GM21526 (cell line): ENCODE data around the gene ITPRID1.
"Not testable (repeated sequence)": the region's sequence is repeated elsewhere in the genome, so short reads cannot be mapped to it uniquely, and the experiment has no call there.

Experiments
- ATAC-seq: cut with Tn5 transposase; IDR thresholded peaks from one replicate; pipeline ENCODE4 v1.9.1; 2021; ENCODE audit warnings: moderate library complexity; ENCODE audit not compliant: unreplicated experiment, low FRiP score

ITPRID1 gene

DNA sequence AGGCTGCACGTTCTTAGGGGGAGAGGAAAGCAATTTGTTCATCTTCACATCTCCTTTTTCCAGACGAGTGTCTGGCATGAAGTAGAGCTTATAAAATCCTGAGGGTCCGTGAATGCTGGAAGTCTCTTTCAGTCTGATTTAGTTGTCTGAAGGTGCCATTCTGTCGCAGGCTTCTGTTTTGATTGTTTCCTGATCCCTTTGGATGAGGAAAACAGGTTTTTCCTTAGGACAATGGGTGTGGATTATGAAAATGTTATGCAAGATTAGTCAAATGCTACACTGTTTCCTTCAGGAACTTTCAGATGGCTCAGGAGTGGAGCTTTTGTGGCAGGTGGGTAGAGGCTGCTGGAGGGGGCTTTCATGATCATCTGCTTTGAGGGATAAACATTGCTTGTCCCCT is at the start of gene ITPRID1:
TSS of gene ITPRID1 (plus strand) at position 301 of the 400 bp plus-strand sequence. CDS start 38,935 bp downstream, outside the sequence.
- ATAC-seq: no peak

DNA sequence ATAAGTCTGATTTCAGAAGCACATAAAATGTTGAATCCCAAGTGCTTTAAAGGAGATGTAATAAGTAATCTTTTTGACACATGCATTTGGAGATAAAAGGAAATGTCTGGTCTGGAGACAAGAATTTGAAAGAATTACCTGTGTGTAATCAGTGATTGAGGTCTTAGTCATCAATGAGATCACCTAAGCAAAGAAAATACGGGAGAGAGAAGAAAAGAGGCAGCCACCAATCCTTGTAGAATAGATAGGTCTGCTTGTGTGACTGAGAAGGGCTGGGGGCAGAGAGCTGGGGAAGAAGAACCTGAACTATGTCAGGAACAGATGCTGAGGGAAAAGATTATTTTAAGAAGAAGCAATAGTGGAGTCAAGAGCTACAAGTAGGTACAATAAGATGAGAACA is 49.3 kb upstream of the ITPRID1 start:
- ATAC-seq: no peak

DNA sequence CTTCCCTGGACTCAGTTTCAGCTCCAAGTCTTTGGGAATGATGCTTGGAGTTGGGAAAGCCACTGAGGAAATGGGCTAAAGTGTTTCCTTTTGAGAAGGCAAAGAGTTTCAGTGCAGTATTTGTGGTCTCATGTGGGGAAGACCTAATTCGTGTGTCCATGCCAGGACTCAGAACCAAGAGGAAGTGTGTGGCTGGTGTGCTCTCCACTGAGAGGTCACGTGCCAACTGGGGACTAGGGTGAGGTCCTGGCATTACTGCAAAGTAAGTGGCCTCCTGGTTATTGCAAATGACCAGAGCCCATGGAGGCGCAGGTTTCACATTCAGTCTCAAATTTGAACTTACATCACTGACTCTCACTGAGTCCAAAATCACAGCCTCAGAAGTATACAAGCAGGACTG is 48.6 kb upstream of the ITPRID1 start:
- ATAC-seq: no peak

DNA sequence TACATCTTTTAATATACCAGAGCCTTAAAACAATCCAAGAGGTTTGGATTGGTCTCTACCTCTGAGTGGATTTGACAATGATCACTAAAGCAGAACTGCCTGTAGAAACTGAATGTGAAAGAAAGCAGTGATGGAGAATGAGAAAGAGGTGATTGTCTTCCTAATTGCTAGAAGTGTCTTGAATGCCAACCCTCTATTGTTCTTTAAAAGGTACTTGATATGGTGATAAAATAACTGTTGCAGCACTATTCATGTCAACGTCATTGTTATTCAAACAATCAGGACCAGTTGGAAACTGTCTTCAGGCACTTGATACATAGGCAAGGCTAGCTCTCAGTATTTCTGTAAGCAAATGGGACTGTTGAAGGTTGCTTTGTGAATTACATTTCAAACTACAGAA is 47.9 kb upstream of the ITPRID1 start:
- no peak for ATAC-seq

DNA sequence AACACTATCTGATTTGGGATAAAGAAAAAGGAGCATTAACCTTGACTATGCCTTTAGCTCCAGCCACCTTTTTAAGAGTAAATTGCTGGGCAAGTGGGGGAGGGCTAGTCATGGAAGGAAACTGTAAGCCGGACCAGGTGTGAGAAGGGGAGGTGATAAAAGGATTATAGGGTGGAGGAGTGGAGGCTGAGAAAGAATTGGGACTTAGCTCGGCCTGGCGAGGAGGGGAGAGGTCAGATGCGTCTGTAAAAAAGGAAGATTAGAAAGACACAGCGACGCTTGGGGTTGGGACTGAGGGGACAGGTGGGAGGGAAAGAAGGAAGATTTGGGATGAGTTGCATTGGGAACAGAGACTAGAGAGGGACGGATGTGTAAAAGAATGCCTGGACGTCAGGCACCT is 43.0 kb upstream of the ITPRID1 start:
- ATAC-seq: not testable (repeated sequence)

DNA sequence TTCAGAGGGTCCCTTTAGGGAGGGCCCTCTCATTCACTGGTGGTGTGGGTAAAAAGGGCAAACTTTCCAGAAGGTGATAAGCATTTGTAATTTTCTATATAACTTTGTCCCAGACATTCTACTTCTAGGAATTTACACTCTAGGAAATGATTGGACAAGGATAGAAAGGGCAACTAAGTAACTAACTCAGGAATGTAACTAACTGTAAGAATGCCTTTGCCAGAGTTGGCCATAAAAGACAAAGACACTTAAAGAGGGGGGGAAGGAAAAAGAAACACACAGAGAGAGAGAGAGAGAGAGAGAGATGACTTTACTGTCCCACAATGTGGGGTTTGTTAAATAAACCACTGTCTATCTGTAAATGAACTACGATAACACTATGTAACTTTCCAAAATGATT is 38.5 kb upstream of the ITPRID1 start:
- no peak for ATAC-seq

DNA sequence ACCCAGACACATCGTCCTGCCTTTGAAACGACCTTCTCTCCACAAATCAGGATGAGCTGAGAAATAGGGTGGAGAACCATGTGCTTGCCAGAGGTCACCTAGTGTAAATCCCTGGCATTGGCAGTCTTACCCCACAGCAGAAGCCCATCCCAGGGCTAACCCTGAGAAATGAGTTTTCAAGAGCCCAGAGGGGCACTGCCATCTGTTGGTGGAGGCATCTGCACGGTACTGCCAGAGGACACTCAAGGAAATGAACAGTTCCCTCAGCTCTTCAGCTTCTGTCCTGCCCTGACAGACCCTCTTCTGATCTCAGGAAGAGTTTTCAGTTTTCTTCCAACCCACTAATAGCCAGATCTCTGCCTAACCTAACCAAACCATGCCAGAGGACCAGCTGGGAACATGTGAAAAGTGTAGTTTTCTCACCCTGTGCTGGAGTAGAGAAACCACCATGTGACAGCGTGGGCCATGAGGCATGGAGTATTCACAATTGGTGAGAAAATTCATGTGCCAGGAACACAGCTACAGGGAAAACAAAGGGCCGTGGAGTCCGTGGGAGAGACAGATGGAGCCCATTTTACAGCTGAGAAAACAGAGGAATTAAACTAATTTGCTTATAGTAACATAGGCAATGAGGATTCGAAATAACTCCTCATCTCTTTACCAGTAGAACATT is 37.7 kb upstream of the ITPRID1 start:
- ATAC-seq: no peak

DNA sequence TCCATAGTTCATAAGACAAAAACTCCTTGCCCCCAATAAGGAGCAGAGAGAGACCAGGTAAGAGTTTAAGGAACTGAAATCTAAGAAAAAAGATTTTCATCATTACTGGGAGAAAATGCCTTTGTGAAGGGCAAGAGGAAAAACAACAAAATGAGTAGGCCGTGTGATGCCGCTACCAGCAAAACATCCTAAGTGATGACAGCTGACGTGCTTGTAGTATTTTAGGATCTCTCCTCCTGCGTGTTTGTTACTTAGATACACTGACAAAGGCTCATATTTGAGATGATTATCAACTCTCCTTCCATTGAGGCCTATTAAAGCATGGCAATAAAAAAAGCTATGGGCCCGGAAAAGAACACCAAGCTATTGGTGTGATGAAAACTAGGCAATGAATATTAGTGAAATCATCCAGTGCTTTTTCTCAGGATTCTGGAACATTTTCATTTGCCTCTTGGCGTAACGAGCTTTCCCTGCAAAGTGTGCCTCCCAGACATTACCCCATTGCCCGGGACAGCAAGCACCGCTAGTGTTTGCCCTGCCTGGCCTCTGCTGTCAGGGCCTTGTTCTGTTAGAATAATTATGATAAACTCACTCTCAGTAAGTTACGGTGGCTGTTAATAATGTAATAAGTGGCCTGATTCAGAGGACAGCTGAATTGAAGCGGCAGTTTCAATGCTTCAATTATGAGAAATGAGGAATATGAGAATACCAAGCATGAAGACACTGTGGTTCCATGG is 36.8 kb upstream of the ITPRID1 start:
- ATAC-seq: no peak

DNA sequence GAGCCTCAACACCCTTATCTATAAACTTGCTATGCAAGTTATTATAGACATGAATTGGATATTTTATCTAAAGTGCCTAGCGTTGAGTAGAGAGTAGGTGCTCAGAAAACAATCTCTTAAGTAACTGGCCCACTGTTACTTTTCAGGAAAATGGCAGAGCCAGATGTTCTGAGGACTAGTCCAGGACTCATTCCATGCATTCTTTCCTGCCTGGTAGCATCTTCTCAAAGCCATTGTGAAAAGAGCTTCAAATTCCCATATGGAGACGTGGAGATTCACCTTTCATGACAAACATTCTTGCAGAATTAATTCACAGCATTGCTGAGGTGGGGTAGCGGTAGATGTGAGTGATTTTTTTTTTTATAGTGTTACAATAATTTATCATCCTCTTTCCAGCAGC is 35.9 kb upstream of the ITPRID1 start:
- ATAC-seq: no peak

DNA sequence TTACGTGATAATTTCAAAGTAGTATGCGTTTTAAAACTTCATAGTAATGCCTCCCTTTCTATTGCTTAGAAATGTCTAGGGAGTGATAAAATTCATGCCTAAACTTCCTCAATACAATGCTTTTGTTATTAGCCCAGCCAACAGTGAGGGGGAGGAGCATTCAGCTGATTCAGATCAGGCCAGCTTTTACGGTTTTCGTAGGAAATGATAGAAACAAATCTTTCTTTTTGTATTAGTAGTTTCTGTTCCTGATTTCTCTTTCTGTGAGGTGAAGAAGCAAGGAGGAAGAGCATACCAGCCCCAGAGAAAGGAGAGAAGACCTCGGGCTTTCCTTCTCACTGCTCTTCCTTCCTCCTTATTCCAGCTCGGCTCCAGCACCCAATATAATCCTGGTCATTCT is 35.2 kb upstream of the ITPRID1 start:
- peak; percentile 92 for ATAC-seq

DNA sequence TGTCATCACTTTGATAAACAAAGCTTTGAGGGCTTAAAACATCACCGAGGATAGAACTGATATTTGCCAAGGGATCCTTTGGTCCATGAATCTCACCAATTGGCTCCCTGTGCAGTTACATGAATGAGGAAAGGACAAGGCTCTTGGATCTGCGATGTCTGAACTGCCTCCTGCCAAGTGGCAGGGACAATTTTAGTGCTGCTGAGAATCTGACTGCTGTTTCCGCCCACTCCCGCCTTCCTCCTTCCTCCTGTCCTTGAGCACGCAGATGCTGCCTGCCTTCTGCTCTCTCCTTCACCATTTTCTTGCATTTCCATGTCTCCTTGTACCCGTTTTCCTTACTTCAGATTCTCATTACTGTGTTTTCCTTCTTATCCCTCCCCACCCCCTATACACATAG is 26.8 kb upstream of the ITPRID1 start:
- ATAC-seq: no peak

DNA sequence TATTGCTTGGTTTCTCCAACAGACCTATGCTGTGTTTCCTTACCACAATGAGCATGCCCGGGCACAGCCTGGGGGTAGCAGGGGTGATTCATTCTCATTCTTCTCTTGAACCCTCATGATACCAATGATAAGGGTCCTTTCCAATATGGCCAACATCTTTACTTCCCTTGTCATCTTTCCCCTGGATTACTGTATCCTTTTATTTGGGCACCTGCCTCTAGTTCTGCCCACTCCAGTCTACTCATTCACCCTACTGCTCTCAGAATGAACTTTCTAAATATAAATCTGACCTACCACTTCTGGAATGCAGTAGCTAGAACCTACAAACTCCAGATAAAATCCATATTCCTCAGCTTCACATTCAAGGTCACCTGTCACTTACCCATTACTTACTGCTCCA is 26.4 kb upstream of the ITPRID1 start:
- ATAC-seq: no peak

DNA sequence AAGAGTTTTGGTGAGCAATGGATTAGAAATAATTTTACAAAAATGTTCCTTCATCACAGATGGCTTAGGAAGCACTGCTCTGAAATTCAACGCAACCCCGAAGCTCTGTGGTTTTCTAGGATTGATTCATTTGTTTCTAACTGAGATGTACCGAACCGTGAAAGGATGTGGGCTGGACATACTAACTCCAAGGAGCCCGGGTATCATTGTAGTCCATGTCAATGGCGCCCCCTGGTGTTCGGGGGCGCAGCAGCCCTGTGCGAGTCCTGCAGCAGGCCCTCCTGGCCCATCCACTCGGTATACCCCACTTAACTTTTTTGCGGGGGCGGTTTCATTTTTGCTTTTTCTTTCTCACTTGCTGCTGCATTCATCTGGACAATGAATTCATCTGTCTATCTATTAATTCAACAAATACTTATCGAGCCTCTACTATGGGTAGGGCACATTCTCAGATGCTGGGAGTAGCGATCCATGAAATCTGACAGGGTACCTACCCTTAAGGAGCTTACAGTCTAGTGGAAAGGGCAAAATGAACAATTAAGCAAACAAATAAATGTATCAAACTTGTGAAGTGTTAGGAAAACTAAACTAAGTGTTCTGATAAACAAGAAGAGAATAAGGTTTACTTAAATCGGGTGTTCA is 25.2 kb upstream of the ITPRID1 start:
- peak; percentile 98 for ATAC-seq

DNA sequence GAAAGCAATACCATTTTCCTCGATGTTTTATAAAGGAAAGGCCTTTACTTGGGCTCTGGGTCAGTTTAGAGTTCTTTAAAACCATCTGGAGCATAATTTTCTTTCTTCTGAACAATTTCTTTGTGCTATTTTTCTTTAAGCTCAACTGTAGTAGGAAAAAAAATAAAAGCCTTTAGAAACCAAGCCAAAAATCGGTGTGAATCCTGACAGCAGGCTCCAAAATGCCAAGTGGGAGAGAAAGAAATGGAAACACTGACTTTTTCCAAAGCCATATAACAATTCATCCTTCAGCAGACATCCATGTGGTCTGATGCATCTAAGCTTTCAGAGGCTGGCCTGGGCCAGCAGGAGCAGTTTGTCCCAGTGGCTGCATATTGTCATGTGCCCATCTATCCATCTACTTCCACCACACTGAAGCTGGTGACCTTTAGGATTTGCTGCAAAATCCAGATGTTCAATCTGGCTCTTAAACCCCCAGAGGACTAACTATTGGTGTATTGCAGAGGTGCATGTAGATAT is 23.0 kb upstream of the ITPRID1 start:
- no peak for ATAC-seq

DNA sequence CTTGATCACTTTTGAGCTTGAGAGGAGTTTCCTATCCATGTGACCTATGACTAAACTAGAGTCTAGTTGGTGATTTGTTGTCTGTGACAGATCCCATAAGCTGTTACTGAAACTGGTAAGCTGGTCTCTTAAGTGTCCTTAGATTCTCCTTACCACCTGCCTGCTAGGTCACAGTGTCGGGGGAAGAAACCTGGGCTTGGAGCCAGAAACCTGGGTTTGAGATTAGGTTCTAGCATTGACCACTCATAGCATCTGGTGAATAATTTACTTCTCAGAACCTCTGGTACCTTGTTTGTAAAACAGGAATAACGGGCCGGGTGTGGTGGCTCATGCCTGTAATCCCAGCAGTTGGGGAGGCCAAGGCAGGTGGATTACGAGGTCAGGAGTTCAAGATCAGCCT is 21.8 kb upstream of the ITPRID1 start:
- ATAC-seq: no peak

DNA sequence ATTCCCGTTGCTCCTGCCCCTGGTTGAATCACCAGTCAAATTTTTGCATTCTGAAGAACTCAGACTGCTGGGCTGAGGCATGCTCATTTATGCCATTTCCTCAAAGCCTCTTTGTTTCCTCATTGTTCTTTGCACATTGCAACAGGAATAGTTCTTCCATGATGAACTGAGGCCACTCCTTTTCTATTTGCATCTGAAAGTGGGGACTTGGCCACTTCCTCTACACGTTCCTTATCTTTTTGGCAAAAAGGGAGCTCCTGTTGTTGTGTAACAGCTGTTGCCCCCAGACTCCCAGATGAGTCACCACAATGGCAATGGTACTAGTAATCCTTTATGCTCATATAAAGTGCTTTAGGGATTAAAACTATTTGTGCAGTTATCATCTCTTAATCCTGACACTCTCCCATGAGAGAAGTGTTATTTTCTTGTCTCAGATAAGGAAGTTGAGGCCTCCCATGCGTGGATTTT is 20.1 kb upstream of the ITPRID1 start:
- no peak for ATAC-seq

DNA sequence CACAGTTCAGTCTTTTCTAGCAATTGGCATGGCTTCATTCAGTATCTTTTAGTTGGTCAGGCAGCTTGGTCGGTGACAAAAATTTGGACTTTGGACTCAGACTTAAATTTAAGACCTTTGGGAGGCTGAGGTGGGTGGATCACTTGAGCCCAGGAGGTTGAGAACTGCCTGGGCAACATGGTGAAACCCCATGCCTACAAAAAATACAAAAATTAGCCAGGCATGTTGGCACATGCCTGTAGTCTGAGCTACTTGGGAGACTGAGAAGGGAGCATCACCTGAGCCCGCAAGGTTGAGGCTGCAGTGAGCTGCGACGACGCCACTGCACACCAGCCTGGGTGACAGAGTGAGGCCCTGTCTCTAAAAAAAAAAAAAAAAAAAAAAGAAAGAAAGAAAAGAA is 19.5 kb upstream of the ITPRID1 start:
- ATAC-seq: no peak

DNA sequence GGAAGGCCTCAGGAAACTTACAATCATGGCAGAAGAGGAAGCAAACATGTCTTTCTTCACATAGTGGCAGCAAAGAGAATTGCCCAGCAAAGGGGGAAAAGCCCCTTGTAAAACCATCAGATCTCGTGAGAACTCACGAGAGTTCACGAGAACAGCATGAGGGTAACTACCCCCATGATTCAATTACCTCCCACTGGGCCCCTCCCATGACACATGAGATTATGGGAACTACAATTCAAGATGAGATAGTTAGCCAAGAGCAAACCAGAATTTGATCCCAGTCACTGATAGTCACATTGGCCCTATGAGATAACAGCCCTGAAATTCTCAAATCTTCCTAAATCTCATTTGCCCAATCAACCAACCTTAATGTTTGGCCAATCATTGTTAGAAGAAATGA is 18.2 kb upstream of the ITPRID1 start:
- ATAC-seq: no peak

DNA sequence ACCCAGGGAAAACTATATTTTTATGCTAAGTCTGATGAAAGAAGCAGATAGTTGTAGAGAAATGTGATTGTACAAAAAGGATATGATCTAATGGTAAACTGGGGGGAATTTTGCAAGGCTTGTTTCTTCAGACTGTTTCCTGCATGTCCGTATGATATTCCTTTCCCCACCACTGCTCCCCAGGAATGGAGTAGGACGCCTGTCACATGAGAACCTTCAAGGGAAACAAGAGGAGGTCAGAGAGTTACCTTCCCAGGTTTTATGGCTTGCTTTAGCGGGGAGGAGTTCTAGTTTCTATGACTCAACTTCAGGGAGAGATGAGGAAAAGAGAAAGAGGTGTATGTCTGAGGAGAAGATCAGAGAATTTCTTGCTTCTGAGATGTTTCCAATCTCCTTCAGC is 16.4 kb upstream of the ITPRID1 start:
- ATAC-seq: no peak

DNA sequence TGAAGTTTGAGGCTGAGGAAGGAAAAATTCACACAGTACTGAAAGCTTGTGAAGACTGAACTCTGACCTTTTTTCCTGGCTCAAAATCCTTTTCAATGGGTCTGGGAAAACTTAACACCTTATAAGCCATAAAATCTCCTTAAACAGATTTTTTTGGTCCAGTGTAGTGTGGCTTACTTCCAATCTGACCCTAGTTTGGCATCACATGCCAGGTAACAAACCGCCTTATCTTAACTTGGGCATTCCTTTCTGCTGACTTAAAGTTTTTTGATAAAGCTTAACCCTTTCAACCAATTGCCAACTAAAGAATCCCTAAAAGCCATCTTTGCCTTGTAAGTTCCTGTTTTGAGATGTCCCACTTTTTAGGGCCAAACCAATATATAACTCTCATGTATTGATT is 13.2 kb upstream of the ITPRID1 start:
- no peak for ATAC-seq

DNA sequence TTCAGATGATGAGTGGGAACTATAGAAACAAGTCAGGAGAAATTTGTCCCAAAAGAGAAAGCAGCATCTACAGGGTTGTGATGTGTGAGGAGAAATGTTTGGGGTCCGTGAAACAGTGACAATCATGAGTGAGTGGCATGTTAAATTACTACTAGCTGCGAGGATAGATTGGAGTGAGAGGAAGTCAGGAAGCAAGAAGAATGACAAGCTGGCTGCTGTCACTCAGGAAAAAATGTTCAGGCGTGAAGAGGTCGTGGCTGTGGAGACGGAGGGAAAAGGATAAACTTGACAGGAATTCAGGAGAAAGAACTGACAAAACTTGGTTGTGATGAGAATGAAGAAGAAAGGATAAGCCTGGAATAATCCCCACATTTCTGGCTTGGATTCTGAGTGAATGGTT is 5.1 kb upstream of the ITPRID1 start:
- no peak for ATAC-seq

DNA sequence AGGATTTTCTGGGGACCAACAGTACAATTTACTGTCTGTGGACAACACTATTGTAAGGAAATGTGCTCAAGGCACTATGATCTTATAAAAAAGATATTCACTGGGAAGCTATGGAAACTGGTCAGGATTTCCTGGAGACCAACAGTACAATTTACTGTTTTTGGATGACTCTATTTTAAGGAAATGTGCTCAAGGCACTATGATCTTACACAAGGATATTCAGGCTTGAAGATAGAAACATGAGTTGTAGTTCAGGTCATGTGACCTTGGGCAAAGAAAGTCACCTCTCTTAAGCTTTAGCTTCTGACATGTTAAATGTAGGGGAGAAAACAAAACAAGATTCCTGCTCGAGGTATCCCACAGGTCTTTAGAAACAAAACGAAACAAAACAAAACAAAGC is 1.7 kb upstream of the ITPRID1 start:
- no peak for ATAC-seq
